H4 (cell line): Measurements from ENCODE around the gene CNTNAP5. TPM values are rescaled to one million over a fixed set of nuclear protein-coding genes. Genes with fewer than 3 reads are reported as not detected.

ENCODE experiments used
- DNase-seq: peaks from one replicate; pipeline ENCODE4 v3.0.0-alpha.2; 2015; ENCODE audit warnings: low spot score
- total RNA-seq: library from RNA; depleted of rRNA; stranded (reverse); fragments of >200 nt; shearing (Covaris generic); gene quantifications from 2 replicates; pipeline ENCODE4 v1.2.3, GENCODE V29; 2014

CNTNAP5 gene
- total RNA-seq, 1 experiment from 2014 or later: not detected

DNA sequence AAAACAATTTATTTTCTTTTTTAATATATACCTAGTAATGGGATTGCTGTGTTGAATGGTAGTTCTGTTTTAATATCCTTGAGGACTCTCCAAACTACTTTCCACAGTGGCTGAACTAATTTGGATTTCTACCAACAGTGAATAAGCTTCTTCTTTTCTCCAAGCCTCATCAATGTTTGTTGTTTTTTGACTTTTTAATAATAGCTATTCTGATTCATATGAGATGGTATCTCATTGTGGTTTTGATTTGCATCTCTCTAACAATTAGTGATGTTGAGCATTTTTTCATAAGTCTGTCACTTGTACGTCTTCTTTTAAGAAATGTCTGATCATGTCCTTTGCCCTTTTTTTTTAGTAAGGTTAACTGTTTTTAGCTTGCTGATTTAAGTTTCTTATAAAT, 863.3 kb downstream of the CNTNAP5 start:
- DNase-seq: no peak

GRCh38 chr2:124894199-124894598, 869.1 kb downstream of the CNTNAP5 start:
- DNase-seq: peak; percentile 37

- DNase-seq: no peak
Observed at GRCh38 chr2:124898827-124899226, 873.7 kb downstream of the CNTNAP5 start.

DNA sequence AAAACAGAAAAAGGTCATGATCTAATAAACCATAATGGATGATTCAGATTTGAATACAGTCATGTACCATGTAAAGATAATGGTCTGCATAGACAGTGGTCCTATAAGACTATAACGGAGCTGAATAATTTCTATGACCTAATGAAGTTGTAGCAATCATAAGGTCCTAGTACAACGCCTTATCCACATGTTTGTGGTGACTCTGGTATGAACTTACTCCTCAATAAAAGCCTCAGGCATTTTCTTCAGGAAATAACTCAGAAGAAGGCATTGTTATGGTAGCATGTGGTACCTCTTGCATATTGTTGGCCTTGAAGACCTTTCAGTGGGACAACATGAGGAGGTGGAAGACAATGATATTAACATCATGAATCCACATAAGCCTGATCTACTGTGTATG, 883.3 kb downstream of the CNTNAP5 start:
- DNase-seq: peak; percentile 17

GRCh38 chr2:124911560-124911959, 886.5 kb downstream of the CNTNAP5 start:
- no peak for DNase-seq

DNA sequence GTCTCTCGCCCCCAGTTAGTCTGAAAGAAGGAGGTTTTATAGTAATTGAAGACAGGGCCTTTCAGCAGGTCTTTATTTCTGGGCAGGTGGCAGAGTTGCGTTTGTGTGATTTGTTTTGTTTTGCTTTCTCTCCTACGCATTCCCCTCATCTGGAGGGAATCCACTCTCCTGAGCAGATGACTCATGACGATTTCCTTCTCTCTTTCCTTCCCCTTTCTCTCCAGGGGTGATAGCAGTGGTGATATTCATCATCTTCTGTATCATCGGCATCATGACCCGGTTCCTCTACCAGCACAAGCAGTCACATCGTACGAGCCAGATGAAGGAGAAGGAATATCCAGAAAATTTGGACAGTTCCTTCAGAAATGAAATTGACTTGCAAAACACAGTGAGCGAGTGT, 888.8 kb downstream of the CNTNAP5 start:
- no peak for DNase-seq

DNA sequence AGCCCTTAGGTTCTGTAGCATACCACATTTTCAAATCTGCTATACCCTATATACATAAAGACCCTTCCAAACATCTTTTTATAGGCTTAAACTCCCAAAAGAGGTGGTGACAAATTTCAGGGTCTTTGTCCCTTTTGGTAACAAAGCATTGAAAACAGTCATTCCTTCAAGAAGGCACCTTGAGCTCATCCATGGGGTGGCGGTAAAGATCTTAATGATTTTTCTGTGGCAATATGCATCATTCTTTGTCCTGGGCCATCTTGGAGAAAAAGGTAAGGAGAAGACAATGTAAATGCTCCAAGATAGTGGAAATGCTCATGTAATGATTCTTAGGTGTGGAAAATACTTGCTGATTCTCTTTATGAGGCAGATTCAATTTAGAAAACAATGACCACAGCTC, 890.5 kb downstream of the CNTNAP5 start:
- DNase-seq: no peak

DNA sequence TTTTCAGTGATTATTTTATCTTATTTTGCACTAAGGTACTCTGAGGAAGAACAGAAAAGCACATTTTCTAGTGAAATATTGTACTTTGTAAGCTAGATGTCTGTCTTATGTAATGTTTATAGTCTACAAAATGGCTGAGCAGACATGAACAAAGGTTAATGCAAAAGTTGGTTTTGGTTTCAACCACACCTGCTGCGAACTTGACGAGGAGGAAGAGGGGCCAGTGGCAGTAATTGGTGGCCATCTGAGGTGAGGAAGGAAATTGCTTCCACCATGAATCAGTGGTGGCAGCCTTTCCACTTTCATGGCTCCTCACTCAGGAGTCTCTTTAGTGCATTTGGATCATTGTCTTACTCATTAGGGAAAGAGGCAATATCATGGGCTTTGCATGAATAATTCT, 894.2 kb downstream of the CNTNAP5 start:
- DNase-seq: no peak

- DNase-seq: no peak
Observed at GRCh38 chr2:124920448-124920847, 895.4 kb downstream of the CNTNAP5 start.

DNA sequence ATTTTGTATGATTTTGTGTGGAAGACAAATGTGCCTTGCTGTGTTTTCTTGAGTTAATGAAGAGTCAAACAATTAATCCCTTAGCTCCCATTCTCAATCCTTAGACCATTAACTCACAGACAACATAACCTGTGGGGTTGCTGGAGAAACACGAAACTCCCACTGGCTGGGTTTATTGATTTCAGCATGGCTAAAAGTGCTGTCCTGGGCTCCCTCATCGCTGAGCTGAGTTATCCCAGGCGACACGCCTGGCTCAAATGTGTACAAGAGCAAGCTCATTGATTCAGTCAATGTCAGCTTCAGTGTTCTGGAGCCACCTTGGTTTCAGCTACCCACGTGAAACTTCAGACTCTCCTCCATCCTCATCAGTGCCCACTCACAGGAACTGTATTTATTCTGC, 896.1 kb downstream of the CNTNAP5 start:
- DNase-seq: no peak

DNA sequence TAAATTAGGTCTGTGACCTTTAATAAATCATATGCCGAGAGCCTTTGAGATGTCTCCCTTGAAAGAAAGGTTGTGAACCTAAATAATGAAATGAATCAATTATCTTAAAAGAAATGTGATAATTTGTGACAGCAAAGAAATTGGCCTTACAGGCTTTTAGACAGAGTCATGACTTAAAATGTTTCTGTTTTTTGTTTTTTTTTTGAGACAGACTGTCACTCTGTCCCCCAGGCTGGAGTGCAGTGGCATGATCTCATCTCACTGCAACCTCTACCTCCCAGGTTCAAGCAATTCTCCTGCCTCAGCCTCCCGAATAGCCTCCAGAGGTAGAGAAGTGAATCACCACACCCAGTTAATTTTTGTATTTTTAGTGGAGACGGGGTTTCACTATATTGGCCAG, 898.0 kb downstream of the CNTNAP5 start:
- DNase-seq: no peak

DNA sequence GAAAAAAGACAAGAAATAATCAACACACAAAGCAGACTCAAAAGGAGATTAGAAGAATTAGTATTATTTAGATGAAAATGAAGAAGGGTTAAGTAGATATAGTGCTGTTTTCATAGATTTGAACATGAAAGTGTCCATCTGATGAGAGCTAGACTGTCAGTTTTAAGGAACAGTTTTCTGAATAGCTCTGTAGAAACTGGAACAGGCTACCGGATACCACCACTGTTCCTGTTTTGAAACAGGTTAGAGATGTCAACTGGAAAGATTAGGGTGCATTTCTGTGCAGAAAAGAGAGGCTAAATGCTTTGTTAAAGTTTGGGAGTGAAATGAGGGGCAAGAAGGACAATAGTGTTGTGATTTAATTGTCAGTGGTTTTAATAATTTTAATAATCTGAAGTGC, 908.8 kb downstream of the CNTNAP5 start:
- no peak for DNase-seq

GRCh38 chr2:124953921-124954320, 928.8 kb downstream of the CNTNAP5 start:
- DNase-seq: no peak

GRCh38 chr2:124959581-124959980, 934.5 kb downstream of the CNTNAP5 start:
- DNase-seq: peak; percentile 14

DNA sequence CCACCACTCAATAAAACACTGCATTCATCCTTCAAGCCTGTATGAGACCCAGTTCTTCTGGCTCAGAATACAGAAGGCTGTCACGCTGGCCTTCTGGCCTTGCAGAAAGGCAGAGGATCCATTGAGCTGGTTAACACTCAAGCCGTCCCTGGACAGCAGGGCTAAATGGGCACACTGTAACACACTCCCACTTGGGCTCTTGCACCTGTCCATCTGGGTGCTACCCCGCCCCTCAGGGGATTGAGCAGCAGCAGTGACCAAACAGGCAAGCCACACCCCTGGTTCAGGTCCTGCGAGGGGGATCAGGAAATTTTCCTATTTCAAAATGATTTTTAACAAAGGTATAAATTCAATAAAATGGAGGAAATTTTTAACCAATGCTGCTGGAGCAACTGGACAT, 936.0 kb downstream of the CNTNAP5 start:
- no peak for DNase-seq
